OCI-LY7 (cell line): ENCODE results near the gene CD109. TPM values are rescaled to one million over a fixed set of nuclear protein-coding genes. Genes with fewer than 3 reads are reported as not detected.

Source experiments
- BruUV-seq: library from RNA; stranded (reverse); fragments of 400-500 nt; replicated peaks from 2 replicates; lab custom pipeline; 2021; lab: Mats Ljungman, UMichigan
- CTCF ChIA-PET: fragments of 300-600 bp; sonication (Branson Sonifier 250); formaldehyde crosslinking; loops from one replicate; lab custom pipeline; 2022; ENCODE audit warnings: antibody characterized with exemption; ENCODE audit not compliant: unreplicated experiment; lab: Charles Lee
- POLR2A ChIA-PET: fragments of 300-600 bp; sonication (Branson Sonifier 250); formaldehyde crosslinking; loops from one replicate; lab custom pipeline; 2022; ENCODE audit warnings: antibody characterized with exemption; lab: Charles Lee
- DNase-seq: peaks from one replicate; pipeline ENCODE4 v3.0.0-alpha.2; 2015; ENCODE audit warnings: low spot score
- H2AFZ ChIP-seq: fragments of 200-600 bp; sonication (generic), shearing (Covaris generic); 2 replicates; pipeline ENCODE4 v1.6.1; 2014; ENCODE audit warnings: mild to moderate bottlenecking, antibody characterized with exemption, low read length, moderate library complexity
- H3K27ac ChIP-seq: fragments of 200-600 bp; sonication (generic); 2 replicates; pipeline ENCODE4 v1.5.1; 2014; ENCODE audit warnings: mixed run types, low read depth, mild to moderate bottlenecking, moderate library complexity, low read length, inconsistent platforms; ENCODE audit not compliant: poor library complexity, severe bottlenecking
- H3K36me3 ChIP-seq: fragments of 200-600 bp; sonication (generic); 2 replicates; pipeline ENCODE4 v1.6.1; 2014; ENCODE audit warnings: mild to moderate bottlenecking, antibody characterized with exemption, low read length, moderate library complexity, mixed read lengths; ENCODE audit not compliant: insufficient read depth
- H3K4me1 ChIP-seq: fragments of 200-600 bp; sonication (generic); 2 replicates; pipeline ENCODE4 v1.5.1; 2014; ENCODE audit warnings: mild to moderate bottlenecking, low read length; ENCODE audit not compliant: insufficient read depth, poor library complexity, severe bottlenecking
- H3K4me2 ChIP-seq: fragments of 200-600 bp; sonication (generic); 2 replicates; pipeline ENCODE4 v1.6.1; 2014; ENCODE audit warnings: mild to moderate bottlenecking, low read length
- H3K4me3 ChIP-seq: fragments of 200-600 bp; sonication (generic); 2 replicates; pipeline ENCODE4 v1.5.1; 2014; ENCODE audit warnings: mild to moderate bottlenecking, low read depth, low read length; ENCODE audit not compliant: poor library complexity, severe bottlenecking
- H3K79me2 ChIP-seq: fragments of 200-600 bp; sonication (generic); 2 replicates; pipeline ENCODE4 v1.6.1; 2016; ENCODE audit warnings: low read depth, mild to moderate bottlenecking, low read length, moderate library complexity, mixed read lengths; ENCODE audit not compliant: insufficient read depth
- H3K9me2 ChIP-seq: fragments of 200-600 bp; sonication (generic); 2 replicates; pipeline ENCODE4 v1.6.1; 2016; ENCODE audit warnings: mild to moderate bottlenecking, low read length, mixed read lengths; ENCODE audit not compliant: insufficient read depth
- H3K9me3 ChIP-seq: fragments of 200-600 bp; sonication (generic); 2 replicates; pipeline ENCODE4 v1.6.1; 2014; ENCODE audit warnings: mild to moderate bottlenecking, mixed run types, low read length, mixed read lengths
- H4K20me1 ChIP-seq: fragments of 200-600 bp; sonication (generic); 2 replicates; pipeline ENCODE4 v1.6.1; 2014; ENCODE audit warnings: mild to moderate bottlenecking, antibody characterized with exemption, low read length, moderate library complexity, mixed read lengths; ENCODE audit not compliant: insufficient read depth
- CTCF ChIP-seq: fragments of 200-600 bp; sonication (generic); conservative IDR thresholded peaks from 2 replicates; pipeline ENCODE4 v1.5.1; 2014; ENCODE audit warnings: mild to moderate bottlenecking, antibody characterized with exemption, low read length, moderate library complexity, mixed read lengths
- EZH2phosphoT487 ChIP-seq: fragments of 200-600 bp; sonication (generic); IDR thresholded peaks from 2 replicates; pipeline ENCODE4 v1.6.1; 2018; ENCODE audit warnings: low read depth, borderline replicate concordance, mild to moderate bottlenecking, mixed run types, antibody characterized with exemption, low read length, moderate library complexity, mixed read lengths
- intact Hi-C: fragments of 100-400 bp; cut with micrococcal nuclease; formaldehyde crosslinking; loops from one replicate; pipeline ENCODE4 v1.10.0; 2022; ENCODE audit not compliant: unreplicated experiment
- total RNA-seq, 2 experiments: library from RNA; depleted of rRNA in 1 of 2; stranded (reverse); fragments of >200 nt in 1 of 2; shearing (Covaris generic) in 1 of 2; gene quantifications; 2 replicates each; pipeline ENCODE4 v1.2.3, GENCODE V29; 2014 to 2022

Gene CD109
- total RNA-seq, 2 experiments from 2014 or later, result 0.08 TPM; not detected in 1

GRCh38 chr6:73699676-73700459 lies 3.9 kb downstream of the CD109 start:
- Histone ChIP-seq H3K9me3 (no peaks in the 10 kb centered on the region), H2AFZ (no peak overlapping the region), H3K4me3 (no peak overlapping the region), H3K36me3 (no peaks in the 10 kb centered on the region), H3K79me2 (no peaks in the 10 kb centered on the region), H3K9me2 (no peaks in the 10 kb centered on the region), H4K20me1 (no peaks in the 10 kb centered on the region), H3K4me2 (no peak overlapping the region), H3K4me1 (no peaks in the 10 kb centered on the region), H3K27ac (no peak overlapping the region)
- BruUV-seq, result no TSS peak
- ChIA-PET POLR2A (no interaction called here), CTCF (no interaction called here)
- no peak for DNase-seq
- intact Hi-C loops, result no loop called here
- TF ChIP-seq CTCF (no peak), EZH2phosphoT487 (no peak)

GRCh38 chr6:73702444-73702843 lies 6.4 kb downstream of the CD109 start:
- no TSS peak for BruUV-seq
- DNase-seq, result no peak
- no peak overlapping the region for H3K4me3 ChIP-seq
- H3K9me3 ChIP-seq, result no peaks in the 10 kb centered on the region
- H3K4me1 ChIP-seq, result no peaks in the 10 kb centered on the region
- H3K9me2 ChIP-seq, result no peaks in the 10 kb centered on the region
- no peak overlapping the region for H3K27ac ChIP-seq
- H3K79me2 ChIP-seq, result no peaks in the 10 kb centered on the region
- intact Hi-C loops, result no loop called here
- no peak for TF ChIP-seq EZH2phosphoT487
- TF ChIP-seq CTCF, result no peak
- CTCF ChIA-PET, result no interaction called here
- POLR2A ChIA-PET, result interaction anchor here (0.5 kb wide), 1 partner anchor 550 kb away, joined by 3 read pairs; no protein-coding TSS in a partner anchor
- no peaks in the 10 kb centered on the region for H4K20me1 ChIP-seq
- H3K36me3 ChIP-seq, result no peaks in the 10 kb centered on the region
- no peak overlapping the region for H2AFZ ChIP-seq
- no peak overlapping the region for H3K4me2 ChIP-seq

- DNase-seq, result no peak
- no TSS peak for BruUV-seq
- H3K36me3 ChIP-seq, result no peaks in the 10 kb centered on the region
- H3K9me2 ChIP-seq, result no peaks in the 10 kb centered on the region
- CTCF ChIA-PET, result no interaction called here
- no peak overlapping the region for H3K27ac ChIP-seq
- no peak overlapping the region for H2AFZ ChIP-seq
- TF ChIP-seq EZH2phosphoT487 (no peak), CTCF (no peak)
- no peak overlapping the region for H3K4me2 ChIP-seq
- intact Hi-C loops, result no loop called here
- H3K4me1 ChIP-seq, result no peaks in the 10 kb centered on the region
- no peaks in the 10 kb centered on the region for H3K9me3 ChIP-seq
- POLR2A ChIA-PET, result no interaction called here
- no peaks in the 10 kb centered on the region for H4K20me1 ChIP-seq
- no peaks in the 10 kb centered on the region for H3K79me2 ChIP-seq
- no peak overlapping the region for H3K4me3 ChIP-seq
These were observed 7.5 kb downstream of the CD109 start for GRCh38 chr6:73703466-73703865.
